Measurements from ENCODE around the gene HYKK. TPM values are rescaled to one million over a fixed set of nuclear protein-coding genes. Genes with fewer than 3 reads are reported as not detected.

The HYKK gene
- 1.3 TPM for polyA plus RNA-seq (2013, experiment 1 of 2)
- 1.5 TPM for polyA plus RNA-seq (2013, experiment 2 of 2)

DNA sequence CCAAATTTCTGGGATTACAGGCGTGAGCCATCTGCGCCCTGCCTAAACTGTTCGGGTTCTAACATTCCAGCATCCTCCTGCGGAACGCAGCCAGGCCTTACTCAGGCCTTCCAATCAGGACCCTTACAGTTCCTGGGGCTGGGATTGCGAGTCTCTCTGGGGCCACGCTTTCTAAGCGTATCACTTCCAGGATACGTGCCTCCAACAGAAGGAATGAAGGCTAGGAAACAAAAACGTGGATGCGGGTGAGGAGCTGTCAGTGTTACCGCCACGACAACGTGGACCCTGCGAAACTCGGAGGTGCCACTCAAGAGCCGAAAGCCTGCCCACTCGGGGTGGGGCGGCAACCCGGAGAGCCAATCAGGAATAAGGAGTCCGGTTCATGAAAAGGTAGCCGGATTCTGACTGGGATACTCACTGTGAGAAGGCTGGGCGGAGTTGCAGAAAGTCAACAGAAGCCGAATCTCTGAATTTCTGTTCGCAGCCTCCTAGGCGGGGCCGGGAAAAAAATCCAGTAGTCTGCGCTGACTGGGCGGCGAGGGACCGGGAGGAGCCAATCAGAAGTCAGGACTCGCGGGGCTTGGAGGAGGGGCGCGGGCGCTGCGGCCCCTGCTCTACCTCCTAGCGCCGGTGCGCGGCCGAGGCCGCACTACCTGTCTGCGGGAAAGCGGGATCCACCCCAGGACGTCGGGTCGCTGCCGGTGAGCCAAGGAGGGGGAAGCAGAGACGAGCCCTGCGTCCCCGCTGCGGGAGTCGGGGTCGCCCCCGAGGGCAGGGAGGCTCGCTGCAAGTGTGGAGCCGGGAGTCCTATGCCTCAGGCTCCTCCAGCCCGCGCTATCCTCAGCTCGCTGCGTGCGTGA, at the start of gene HYKK:
HYKK (plus strand) TSS at position 607 of the 860 bp plus-strand sequence. CDS start 5,512 bp downstream, outside the sequence.
- peak within 1 kb of the TSS; percentile 36; the same call in 1 of the 2 replicates for H3K27ac ChIP-seq (ENCODE audit: low read depth, low read length)

GRCh38 chr15:78460737-78461136, 46.6 kb upstream of the HYKK start:
- Histone ChIP-seq H3K27ac (ENCODE audit: low read depth, low read length) (0 out of 2 replicates have a peak overlapping the region, but pooled peaks have one; percentile 12), H3K4me3 (ENCODE audit: low read length) (no peak overlapping the region), H3K9me3 (ENCODE audit: insufficient read depth, low read depth, low read length) (no peaks in the 10 kb centered on the region), H3K4me1 (ENCODE audit: insufficient read depth, low read length) (peaks cover 19% of the 10 kb centered on the region), H3K9ac (ENCODE audit: low read depth, low read length) (no peak overlapping the region), H3K36me3 (ENCODE audit: insufficient read depth, low read length) (peaks cover 46% of the 10 kb centered on the region), H3K27me3 (ENCODE audit: insufficient read depth, low read length) (no peaks in the 10 kb centered on the region)
- 87% methylated on average over 4 of the region's 4 CpGs for WGBS

More for the DNA sequence above, at the start of gene HYKK:
- Histone ChIP-seq H3K9ac (ENCODE audit: low read depth, low read length) (peak within 1 kb of the TSS; percentile 40; the same call in 1 of the 2 replicates), H3K4me1 (ENCODE audit: insufficient read depth, low read length) (peaks cover 5% of the 10 kb centered on the region; the same call in 1 of the 2 replicates), H3K36me3 (ENCODE audit: insufficient read depth, low read length) (no peaks in the 10 kb centered on the region), H3K27me3 (ENCODE audit: insufficient read depth, low read length) (peaks cover 24% of the 10 kb centered on the region), H3K4me3 (ENCODE audit: low read length) (peak within 1 kb of the TSS; percentile 69), H3K9me3 (ENCODE audit: insufficient read depth, low read depth, low read length) (peaks cover 3% of the 10 kb centered on the region; the same call in 1 of the 2 replicates)
- WGBS: 1% methylated on average over 63 of the region's 63 CpGs

DNA sequence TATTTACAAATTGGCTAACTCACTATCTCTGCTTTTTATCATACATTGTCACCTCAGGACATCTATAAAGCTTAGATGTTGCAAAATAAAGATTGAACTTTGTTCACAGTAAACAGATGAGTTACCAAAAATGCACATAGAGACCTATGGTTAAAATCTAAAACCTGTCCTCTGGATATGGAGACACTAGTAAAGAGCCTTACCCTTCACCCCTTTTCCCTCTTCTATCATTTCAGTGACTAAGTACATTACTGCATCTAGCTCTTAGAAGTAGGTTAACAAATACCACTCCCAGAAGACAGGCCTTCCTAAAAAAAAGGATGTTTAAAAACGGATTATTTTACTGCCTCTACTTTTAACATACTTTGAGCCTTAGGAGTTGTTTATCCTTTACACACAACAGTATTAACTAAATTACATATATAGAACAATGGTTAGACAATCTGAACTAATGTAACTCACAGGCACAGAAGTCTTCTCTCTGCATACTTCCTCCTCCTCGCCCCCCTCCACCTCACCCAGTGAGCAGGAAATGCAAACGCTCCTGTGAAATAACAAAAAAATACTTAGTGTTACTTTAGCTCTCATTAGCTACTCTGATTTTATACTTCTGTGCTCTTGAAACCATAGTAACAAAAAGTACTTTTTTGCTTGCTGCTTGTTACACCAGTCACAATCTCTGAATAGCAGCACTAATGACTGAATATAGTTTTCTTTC, 46.0 kb upstream of the HYKK start:
- Histone ChIP-seq H3K27ac (ENCODE audit: low read depth, low read length) (0 out of 2 replicates have a peak overlapping the region, but pooled peaks have one; percentile 20), H3K27me3 (ENCODE audit: insufficient read depth, low read length) (no peaks in the 10 kb centered on the region), H3K36me3 (ENCODE audit: insufficient read depth, low read length) (peaks cover 49% of the 10 kb centered on the region), H3K9ac (ENCODE audit: low read depth, low read length) (no peak overlapping the region), H3K4me1 (ENCODE audit: insufficient read depth, low read length) (peaks cover 23% of the 10 kb centered on the region), H3K4me3 (ENCODE audit: low read length) (no peak overlapping the region), H3K9me3 (ENCODE audit: insufficient read depth, low read depth, low read length) (no peaks in the 10 kb centered on the region)
- 31% methylated on average over 3 of the region's 3 CpGs for WGBS

- Histone ChIP-seq H3K27me3 (ENCODE audit: insufficient read depth, low read length) (no peaks in the 10 kb centered on the region), H3K27ac (ENCODE audit: low read depth, low read length) (no peak overlapping the region), H3K4me3 (ENCODE audit: low read length) (no peak overlapping the region), H3K9me3 (ENCODE audit: insufficient read depth, low read depth, low read length) (no peaks in the 10 kb centered on the region), H3K36me3 (ENCODE audit: insufficient read depth, low read length) (peaks cover 96% of the 10 kb centered on the region), H3K4me1 (ENCODE audit: insufficient read depth, low read length) (0 out of 2 replicates have a peak, but pooled peaks cover 5% of the 10 kb centered on the region), H3K9ac (ENCODE audit: low read depth, low read length) (no peak overlapping the region)
- no CpG with 5 or more reads among the region's 1 CpG for WGBS
These were observed 38.3 kb upstream of the HYKK start for GRCh38 chr15:78469031-78469430.

GRCh38 chr15:78477295-78477694, 30.1 kb upstream of the HYKK start:
- H3K9me3 ChIP-seq (ENCODE audit: insufficient read depth, low read depth, low read length): no peaks in the 10 kb centered on the region
- H3K36me3 ChIP-seq (ENCODE audit: insufficient read depth, low read length): peaks cover 80% of the 10 kb centered on the region
- WGBS: 76% methylated on average over 5 of the region's 5 CpGs
- H3K4me3 ChIP-seq (ENCODE audit: low read length): no peak overlapping the region
- no peaks in the 10 kb centered on the region for H3K4me1 ChIP-seq (ENCODE audit: insufficient read depth, low read length)
- H3K9ac ChIP-seq (ENCODE audit: low read depth, low read length): no peak overlapping the region
- H3K27me3 ChIP-seq (ENCODE audit: insufficient read depth, low read length): no peaks in the 10 kb centered on the region
- H3K27ac ChIP-seq (ENCODE audit: low read depth, low read length): no peak overlapping the region

DNA sequence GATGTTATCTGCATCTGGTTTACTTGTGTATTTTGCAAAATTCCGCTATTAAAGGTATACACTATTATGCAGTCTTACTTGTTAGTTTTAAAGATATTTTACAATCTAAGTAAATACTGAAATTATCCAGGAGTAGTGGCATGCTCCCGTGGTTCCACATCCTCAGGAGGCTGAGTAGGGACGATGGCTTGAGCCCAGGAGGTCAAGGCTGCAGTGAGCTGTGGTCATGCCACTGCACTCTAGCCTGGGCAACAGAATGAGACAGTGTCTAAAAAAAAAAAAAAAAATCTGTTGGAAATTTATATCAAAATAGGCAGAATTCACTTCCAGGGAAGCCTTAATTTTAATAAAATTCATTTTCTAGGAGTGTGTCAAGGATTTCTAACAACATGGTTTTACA, 27.7 kb upstream of the HYKK start:
- no peaks in the 10 kb centered on the region for H3K4me1 ChIP-seq (ENCODE audit: insufficient read depth, low read length)
- 97% methylated on average over 2 of the region's 3 CpGs for WGBS
- H3K36me3 ChIP-seq (ENCODE audit: insufficient read depth, low read length): peaks cover 78% of the 10 kb centered on the region

GRCh38 chr15:78481917-78482316, 25.5 kb upstream of the HYKK start:
- H3K9me3 ChIP-seq (ENCODE audit: insufficient read depth, low read depth, low read length): no peaks in the 10 kb centered on the region
- no peak overlapping the region for H3K4me3 ChIP-seq (ENCODE audit: low read length)
- peaks cover 80% of the 10 kb centered on the region for H3K36me3 ChIP-seq (ENCODE audit: insufficient read depth, low read length)
- no peaks in the 10 kb centered on the region for H3K4me1 ChIP-seq (ENCODE audit: insufficient read depth, low read length)
- H3K9ac ChIP-seq (ENCODE audit: low read depth, low read length): no peak overlapping the region
- no peak overlapping the region for H3K27ac ChIP-seq (ENCODE audit: low read depth, low read length)
- 86% methylated on average over 6 of the region's 7 CpGs for WGBS
- H3K27me3 ChIP-seq (ENCODE audit: insufficient read depth, low read length): no peaks in the 10 kb centered on the region

More for the DNA sequence above, 27.7 kb upstream of the HYKK start:
- H3K9ac ChIP-seq (ENCODE audit: low read depth, low read length): no peak overlapping the region
- H3K27ac ChIP-seq (ENCODE audit: low read depth, low read length): no peak overlapping the region
- no peaks in the 10 kb centered on the region for H3K9me3 ChIP-seq (ENCODE audit: insufficient read depth, low read depth, low read length)
- no peak overlapping the region for H3K4me3 ChIP-seq (ENCODE audit: low read length)
- H3K27me3 ChIP-seq (ENCODE audit: insufficient read depth, low read length): no peaks in the 10 kb centered on the region

- Histone ChIP-seq H3K4me1 (ENCODE audit: insufficient read depth, low read length) (no peaks in the 10 kb centered on the region), H3K9ac (ENCODE audit: low read depth, low read length) (no peak overlapping the region), H3K27ac (ENCODE audit: low read depth, low read length) (no peak overlapping the region), H3K4me3 (ENCODE audit: low read length) (no peak overlapping the region), H3K36me3 (ENCODE audit: insufficient read depth, low read length) (peaks cover 100% of the 10 kb centered on the region), H3K9me3 (ENCODE audit: insufficient read depth, low read depth, low read length) (no peaks in the 10 kb centered on the region), H3K27me3 (ENCODE audit: insufficient read depth, low read length) (no peaks in the 10 kb centered on the region)
- 100% methylated on average over 1 of the region's 1 CpG for WGBS
These were observed 14.5 kb upstream of the HYKK start for GRCh38 chr15:78492872-78493271.

DNA sequence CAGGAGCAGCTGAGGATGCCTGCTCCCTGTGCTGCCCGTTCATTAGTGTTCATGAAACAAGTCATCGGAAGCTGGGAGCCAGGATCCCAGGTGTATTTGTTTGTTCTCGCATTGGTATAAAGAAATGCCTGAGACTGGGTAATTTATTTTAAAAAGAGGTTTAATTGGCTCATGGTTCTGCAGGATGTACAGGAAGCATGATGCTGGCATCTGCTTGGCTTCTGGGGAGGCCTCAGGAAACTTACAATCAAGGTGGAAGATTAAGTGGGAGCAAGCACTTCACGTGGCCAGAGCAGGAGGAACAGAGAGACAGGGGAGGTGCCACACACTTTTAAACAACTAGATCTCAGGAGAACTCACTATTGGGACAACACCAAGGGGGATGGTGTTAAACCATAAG, 5.5 kb upstream of the HYKK start:
- H3K4me1 ChIP-seq (ENCODE audit: insufficient read depth, low read length): no peaks in the 10 kb centered on the region
- H3K27ac ChIP-seq (ENCODE audit: low read depth, low read length): no peak overlapping the region
- 94% methylated on average over 4 of the region's 4 CpGs for WGBS
- H3K27me3 ChIP-seq (ENCODE audit: insufficient read depth, low read length): no peaks in the 10 kb centered on the region
- H3K36me3 ChIP-seq (ENCODE audit: insufficient read depth, low read length): peaks cover 46% of the 10 kb centered on the region
- H3K9ac ChIP-seq (ENCODE audit: low read depth, low read length): no peak overlapping the region
- no peak overlapping the region for H3K4me3 ChIP-seq (ENCODE audit: low read length)
- H3K9me3 ChIP-seq (ENCODE audit: insufficient read depth, low read depth, low read length): peaks cover 3% of the 10 kb centered on the region; the same call in 1 of the 2 replicates

DNA sequence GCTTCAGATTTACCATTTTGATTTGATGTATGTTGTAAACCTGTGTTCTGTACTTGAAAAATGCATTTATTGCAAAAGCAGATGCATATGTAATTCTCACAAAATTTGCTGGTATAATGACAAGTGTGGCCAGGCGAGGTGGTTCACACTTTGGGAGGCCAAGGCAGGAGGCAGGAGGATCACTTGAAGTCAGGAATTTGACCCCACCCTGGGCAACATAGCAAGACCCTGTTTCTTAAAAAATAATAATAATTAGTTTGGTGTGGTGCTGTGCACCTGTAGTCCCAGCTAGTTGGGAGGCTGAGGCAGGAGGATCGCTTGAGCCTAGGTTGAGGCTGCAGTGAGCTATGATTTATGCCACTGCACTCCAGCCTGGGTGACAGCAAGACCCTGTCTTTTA, 4.7 kb upstream of the HYKK start:
- Histone ChIP-seq H3K27me3 (ENCODE audit: insufficient read depth, low read length) (peaks cover 1% of the 10 kb centered on the region; the same call in 1 of the 2 replicates), H3K9me3 (ENCODE audit: insufficient read depth, low read depth, low read length) (peaks cover 3% of the 10 kb centered on the region; the same call in 1 of the 2 replicates), H3K36me3 (ENCODE audit: insufficient read depth, low read length) (peaks cover 38% of the 10 kb centered on the region), H3K9ac (ENCODE audit: low read depth, low read length) (no peak overlapping the region), H3K27ac (ENCODE audit: low read depth, low read length) (no peak overlapping the region), H3K4me3 (ENCODE audit: low read length) (no peak overlapping the region), H3K4me1 (ENCODE audit: insufficient read depth, low read length) (no peaks in the 10 kb centered on the region)
- WGBS: 95% methylated on average over 2 of the region's 2 CpGs

- H3K9me3 ChIP-seq (ENCODE audit: insufficient read depth, low read depth, low read length): peaks cover 3% of the 10 kb centered on the region; the same call in 1 of the 2 replicates
- 1% methylated on average over 13 of the region's 13 CpGs for WGBS
- H3K27me3 ChIP-seq (ENCODE audit: insufficient read depth, low read length): peaks cover 24% of the 10 kb centered on the region
- no peaks in the 10 kb centered on the region for H3K36me3 ChIP-seq (ENCODE audit: insufficient read depth, low read length)
- H3K27ac ChIP-seq (ENCODE audit: low read depth, low read length): no peak overlapping the region
- peaks cover 5% of the 10 kb centered on the region; the same call in 1 of the 2 replicates for H3K4me1 ChIP-seq (ENCODE audit: insufficient read depth, low read length)
- H3K9ac ChIP-seq (ENCODE audit: low read depth, low read length): peak overlapping the region; percentile 40; the same call in 1 of the 2 replicates
- peak overlapping the region; percentile 69 for H3K4me3 ChIP-seq (ENCODE audit: low read length)
These were observed 419 bp downstream of the HYKK start for GRCh38 chr15:78507831-78508160.
